SU-DHL-6 (cell line): ENCODE data around the gene KLHL1.
A peak's percentile ranks its signal among the peaks of the same experiment; 100 is the strongest.

ENCODE experiments used
- H2AFZ ChIP-seq: fragments of 200-600 bp; sonication (generic); 2 replicates; pipeline ENCODE4 v1.6.1; 2014; ENCODE audit warnings: low read depth, mild to moderate bottlenecking, moderate library complexity, mixed read lengths, antibody characterized with exemption, low read length; ENCODE audit not compliant: severe bottlenecking
- H3F3A ChIP-seq: fragments of 200-600 bp; shearing (Covaris generic); 2 replicates; pipeline ENCODE4 v1.6.0; 2016; ENCODE audit warnings: antibody characterized with exemption, mild to moderate bottlenecking; ENCODE audit not compliant: insufficient read depth
- H3K27ac ChIP-seq: fragments of 200-600 bp; sonication (generic); 2 replicates; pipeline ENCODE4 v1.5.1; 2016; ENCODE audit warnings: low read depth, mild to moderate bottlenecking, low read length, moderate library complexity, mixed read lengths
- H3K27me3 ChIP-seq: fragments of 200-600 bp; sonication (generic), shearing (Covaris generic); 2 replicates; pipeline ENCODE4 v1.6.0; 2014; ENCODE audit warnings: mild to moderate bottlenecking, low read length
- H3K36me3 ChIP-seq: fragments of 200-600 bp; sonication (generic); 2 replicates; pipeline ENCODE4 v1.6.1; 2014; ENCODE audit warnings: mild to moderate bottlenecking, low read length, mixed read lengths
- H3K4me2 ChIP-seq: fragments of 300-600, 200-600 bp; shearing (Covaris generic), sonication (generic); 2 replicates; pipeline ENCODE4 v1.6.0; 2014; ENCODE audit warnings: low read length, low read depth, mild to moderate bottlenecking; ENCODE audit not compliant: poor library complexity, severe bottlenecking
- H3K4me3 ChIP-seq: fragments of 200-600 bp; sonication (generic); 2 replicates; pipeline ENCODE4 v1.5.1; 2014; ENCODE audit warnings: antibody characterized with exemption, low read length, mild to moderate bottlenecking, mixed read lengths; ENCODE audit not compliant: insufficient read depth, poor library complexity, severe bottlenecking
- H3K79me2 ChIP-seq: fragments of 200-600 bp; sonication (generic); 2 replicates; pipeline ENCODE4 v1.6.1; 2014; ENCODE audit warnings: mild to moderate bottlenecking, low read length, moderate library complexity; ENCODE audit not compliant: insufficient read depth
- H3K9ac ChIP-seq: fragments of 200-600 bp; sonication (generic); 2 replicates; pipeline ENCODE4 v1.7.0; 2014; ENCODE audit warnings: mild to moderate bottlenecking, low read length
- H3K9me2 ChIP-seq: fragments of 200-600 bp; sonication (generic); replicated peaks from 2 replicates; pipeline ENCODE4 v1.6.1; 2014; ENCODE audit warnings: low read length; ENCODE audit not compliant: insufficient read depth
- H3K9me3 ChIP-seq: fragments of 200-600 bp; sonication (generic); 2 replicates; pipeline ENCODE4 v1.6.1; 2014; ENCODE audit warnings: low read length, mixed read lengths; ENCODE audit not compliant: insufficient read depth
- H4K20me1 ChIP-seq: fragments of 200-600 bp; sonication (generic); 2 replicates; pipeline ENCODE4 v1.6.1; 2014; ENCODE audit warnings: low read depth, mild to moderate bottlenecking, antibody characterized with exemption, low read length, moderate library complexity, mixed read lengths
- EZH2phosphoT487 ChIP-seq: fragments of 200-600 bp; sonication (generic), shearing (Covaris generic); conservative IDR thresholded peaks from 2 replicates; pipeline ENCODE4 v1.6.1; 2018; ENCODE audit warnings: mild to moderate bottlenecking, antibody characterized with exemption, low read length, moderate library complexity, mixed read lengths
- TF ChIP-seq, protein P1 (sequence below): fragments of 200-600 bp; sonication (generic); IDR thresholded peaks from one replicate; pipeline ENCODE4 v1.5.1; 2017; ENCODE audit warnings: antibody characterized with exemption, mild to moderate bottlenecking, low read length, moderate library complexity; ENCODE audit not compliant: insufficient read depth, poor library complexity, severe bottlenecking

KLHL1 gene

DNA sequence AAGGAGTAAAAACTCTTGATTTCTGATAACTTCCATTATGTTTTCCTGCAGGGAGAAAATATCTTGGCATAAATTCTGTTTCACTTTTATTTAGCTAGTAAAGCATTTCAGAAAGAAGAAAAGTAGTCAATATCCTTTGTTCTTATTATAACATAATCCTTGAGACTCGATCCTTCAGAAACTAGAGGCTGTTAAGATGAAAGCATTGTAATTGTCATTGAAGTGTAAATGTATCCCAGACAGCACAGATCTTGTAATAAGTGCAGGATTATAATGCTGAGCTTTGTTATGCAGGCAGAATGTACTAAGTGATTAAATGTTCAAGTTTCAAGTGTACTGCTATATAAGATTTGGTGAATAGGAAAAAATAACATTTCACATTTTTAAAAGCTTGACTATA, 225.8 kb downstream of the KLHL1 start:
- no peaks in the 10 kb centered on the region for H3K79me2 ChIP-seq
- no peaks in the 10 kb centered on the region for H3K36me3 ChIP-seq
- H3K4me3 ChIP-seq: no peak overlapping the region
- H3K9ac ChIP-seq: no peak overlapping the region
- TF ChIP-seq EZH2phosphoT487: no peak
- TF ChIP-seq, protein P1, sequence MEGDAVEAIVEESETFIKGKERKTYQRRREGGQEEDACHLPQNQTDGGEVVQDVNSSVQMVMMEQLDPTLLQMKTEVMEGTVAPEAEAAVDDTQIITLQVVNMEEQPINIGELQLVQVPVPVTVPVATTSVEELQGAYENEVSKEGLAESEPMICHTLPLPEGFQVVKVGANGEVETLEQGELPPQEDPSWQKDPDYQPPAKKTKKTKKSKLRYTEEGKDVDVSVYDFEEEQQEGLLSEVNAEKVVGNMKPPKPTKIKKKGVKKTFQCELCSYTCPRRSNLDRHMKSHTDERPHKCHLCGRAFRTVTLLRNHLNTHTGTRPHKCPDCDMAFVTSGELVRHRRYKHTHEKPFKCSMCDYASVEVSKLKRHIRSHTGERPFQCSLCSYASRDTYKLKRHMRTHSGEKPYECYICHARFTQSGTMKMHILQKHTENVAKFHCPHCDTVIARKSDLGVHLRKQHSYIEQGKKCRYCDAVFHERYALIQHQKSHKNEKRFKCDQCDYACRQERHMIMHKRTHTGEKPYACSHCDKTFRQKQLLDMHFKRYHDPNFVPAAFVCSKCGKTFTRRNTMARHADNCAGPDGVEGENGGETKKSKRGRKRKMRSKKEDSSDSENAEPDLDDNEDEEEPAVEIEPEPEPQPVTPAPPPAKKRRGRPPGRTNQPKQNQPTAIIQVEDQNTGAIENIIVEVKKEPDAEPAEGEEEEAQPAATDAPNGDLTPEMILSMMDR: no peak
- no peaks in the 10 kb centered on the region for H4K20me1 ChIP-seq
- no peak overlapping the region for H2AFZ ChIP-seq
- no peak overlapping the region for H3K27ac ChIP-seq
- no peaks in the 10 kb centered on the region for H3K9me2 ChIP-seq
- no peaks in the 10 kb centered on the region for H3F3A ChIP-seq
- H3K9me3 ChIP-seq: no peaks in the 10 kb centered on the region
- H3K4me2 ChIP-seq: no peak overlapping the region
- no peaks in the 10 kb centered on the region for H3K27me3 ChIP-seq

DNA sequence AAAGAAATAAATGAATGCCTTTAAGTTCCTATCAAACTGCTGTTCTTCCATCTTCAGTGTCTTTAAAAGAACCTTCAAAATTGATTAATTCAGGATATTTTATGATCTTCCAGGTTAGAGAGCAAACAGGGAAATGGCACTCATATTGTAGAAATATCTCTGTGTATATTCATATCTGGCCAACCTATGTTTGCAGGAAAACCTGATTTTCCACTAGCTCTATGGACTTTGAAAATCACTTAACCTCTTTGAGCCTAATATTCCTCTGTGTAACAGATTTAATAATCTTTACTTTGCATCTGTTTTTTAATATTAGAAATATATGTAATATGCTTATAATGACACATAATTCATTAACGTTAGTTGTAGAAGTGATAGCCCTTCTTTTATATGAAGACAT, 228.3 kb downstream of the KLHL1 start:
- Histone ChIP-seq H3K79me2 (no peaks in the 10 kb centered on the region), H3F3A (no peaks in the 10 kb centered on the region), H3K27ac (no peak overlapping the region), H3K9me3 (no peaks in the 10 kb centered on the region), H3K9me2 (no peaks in the 10 kb centered on the region), H4K20me1 (no peaks in the 10 kb centered on the region), H3K36me3 (no peaks in the 10 kb centered on the region), H3K4me2 (no peak overlapping the region), H3K27me3 (no peaks in the 10 kb centered on the region), H3K9ac (no peak overlapping the region), H2AFZ (peak overlapping the region; percentile 21), H3K4me3 (no peak overlapping the region)
- no peak for TF ChIP-seq EZH2phosphoT487
- TF ChIP-seq, protein P1: no peak

DNA sequence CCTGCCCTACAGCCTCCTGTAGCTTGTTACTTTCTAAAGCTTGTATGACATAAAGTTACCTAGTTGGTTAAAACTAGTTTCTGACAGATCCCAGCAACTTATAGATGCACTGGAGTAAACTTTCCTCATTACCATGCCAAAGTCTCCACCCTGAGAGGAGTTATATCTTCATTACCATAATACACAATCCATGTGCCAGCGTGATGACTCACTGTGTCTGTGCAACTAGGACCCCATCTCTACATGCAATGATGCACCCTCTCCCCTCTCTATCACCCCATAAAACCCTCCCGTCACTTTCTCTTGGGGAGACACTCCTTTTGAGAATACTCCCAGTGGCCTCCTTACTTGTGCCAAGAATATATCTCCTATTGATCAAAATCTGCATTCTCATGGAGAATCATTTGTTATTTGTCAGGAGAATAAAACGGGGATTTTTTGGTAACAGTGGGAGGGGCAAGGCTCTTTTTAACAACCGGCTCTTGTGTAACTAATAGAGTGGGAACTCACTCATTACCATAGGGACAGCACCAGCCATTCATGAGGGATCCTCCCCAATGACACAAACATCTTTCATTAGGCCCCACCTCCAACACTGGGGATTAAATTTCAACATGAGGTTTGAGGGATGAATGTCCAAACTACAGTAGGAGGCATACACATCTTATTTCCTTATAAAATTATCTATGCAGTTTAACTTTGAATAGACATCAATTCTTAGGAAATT, 235.8 kb downstream of the KLHL1 start:
- no peaks in the 10 kb centered on the region for H3K9me2 ChIP-seq
- no peak overlapping the region for H2AFZ ChIP-seq
- TF ChIP-seq, protein P1: no peak
- TF ChIP-seq EZH2phosphoT487: no peak

More for the DNA sequence above, 235.8 kb downstream of the KLHL1 start:
- H3K4me2 ChIP-seq: no peak overlapping the region
- H3K9ac ChIP-seq: no peak overlapping the region
- no peak overlapping the region for H3K27ac ChIP-seq
- no peaks in the 10 kb centered on the region for H3K9me3 ChIP-seq
- H3F3A ChIP-seq: no peaks in the 10 kb centered on the region
- no peak overlapping the region for H3K4me3 ChIP-seq
- no peaks in the 10 kb centered on the region for H4K20me1 ChIP-seq
- H3K27me3 ChIP-seq: no peaks in the 10 kb centered on the region
- H3K79me2 ChIP-seq: no peaks in the 10 kb centered on the region
- H3K36me3 ChIP-seq: no peaks in the 10 kb centered on the region
